ENCODE results near the gene CRADD.

The CRADD gene

GRCh38 chr12:93676408-93677194 is 574 bp upstream of the CRADD start (continued):
- TF ChIP-seq PRDM2 (tag by site-specific recombination; IDR thresholded peaks at IDR 0.05; ENCODE audit: borderline replicate concordance) = no peak
- TF ChIP-seq OVOL3 (tag by site-specific recombination; IDR thresholded peaks at IDR 0.05) = no peak
- no peak for TF ChIP-seq SALL2 (tag by site-specific recombination; IDR thresholded peaks at IDR 0.05; ENCODE audit: borderline replicate concordance)
- TF ChIP-seq ZNF670 (tag by site-specific recombination; IDR thresholded peaks at IDR 0.05; ENCODE audit: low read depth) = no peak
- no peak for TF ChIP-seq ZFP3 (tag by site-specific recombination; IDR thresholded peaks at IDR 0.05; ENCODE audit: low read depth)
- no peak for TF ChIP-seq ZNF548 (tag by site-specific recombination; IDR thresholded peaks at IDR 0.05)
- no peak for TF ChIP-seq KLF1 (tag by site-specific recombination; IDR thresholded peaks at IDR 0.05)
- no peak for TF ChIP-seq ZNF777 (tag by site-specific recombination; IDR thresholded peaks at IDR 0.05; ENCODE audit: borderline replicate concordance)

GRCh38 chr12:93678779-93679178 is 1.6 kb downstream of the CRADD start:
- TF ChIP-seq ZNF488 (tag by site-specific recombination; IDR thresholded peaks at IDR 0.05) (no peak), ZNF514 (tag by site-specific recombination; IDR thresholded peaks at IDR 0.05) (no peak), ZNF830 (tag by site-specific recombination; IDR thresholded peaks at IDR 0.05; ENCODE audit: low read depth) (no peak), AEBP2 (tag by site-specific recombination; IDR thresholded peaks at IDR 0.05; ENCODE audit: borderline replicate concordance) (no peak), YY2 (tag by site-specific recombination; IDR thresholded peaks at IDR 0.05) (no peak), ZNF121 (tag by site-specific recombination; IDR thresholded peaks at IDR 0.05) (0 out of 2 replicates have a peak, but pooled peaks have one; percentile 60), ZNF48 (tag by site-specific recombination; IDR thresholded peaks at IDR 0.05) (no peak), REPIN1 (tag by site-specific recombination; IDR thresholded peaks at IDR 0.05; ENCODE audit: low read depth) (no peak), ZNF394 (tag by site-specific recombination; IDR thresholded peaks at IDR 0.05; ENCODE audit: borderline replicate concordance) (0 out of 2 replicates have a peak, but pooled peaks have one; percentile 13), ZBTB8A (tag by site-specific recombination; IDR thresholded peaks at IDR 0.05) (no peak)
- Histone ChIP-seq H3K36me3 (ENCODE audit: control insufficient read depth in 2 of 2, insufficient read depth in 1 of 2, low read length in 2 of 2) (peaks cover 0 to 3% of the 10 kb centered on the region in 2 experiments; a peak in 1 of 3 replicates), H3K27ac (ENCODE audit: extremely low read depth, low read depth, low read length) (no peak overlapping the region), H3K4me1 (ENCODE audit: control insufficient read depth, insufficient read depth, low read length) (no peaks in the 10 kb centered on the region), H3K9me3 (ENCODE audit: control insufficient read depth, insufficient read depth, low read depth, low read length) (no peaks in the 10 kb centered on the region), H3K4me3 (ENCODE audit: low read depth, low read length) (no peak overlapping the region)
- CTCF ChIA-PET = interaction anchor here (0.7 to 1.2 kb wide), 3 partner anchors 64 to 176 kb away, joined by 3 to 4 read pairs (median 4); no protein-coding TSS in a partner anchor
- POLR2A ChIA-PET = no interaction called here

Data from HEK293 (cell line).